ENCODE data around the gene CAMKMT. TPM values are rescaled to one million over a fixed set of nuclear protein-coding genes. Genes with fewer than 3 reads are reported as not detected.

Gene CAMKMT
- total and polyA plus RNA-seq, 9 of the 15 experiments (the other 6 are each of a cell fraction or from before 2014, with no cell fraction given), result 1.6 to 15.3 (median 7.4) TPM

GRCh38 chr2:44542520-44542919 lies 180.8 kb downstream of the CAMKMT start (continued):
- TF ChIP-seq HDAC8 (tag; IDR thresholded peaks at IDR 0.05), result no peak
- TF ChIP-seq CHD4 (IDR thresholded peaks at IDR 0.05; ENCODE audit: insufficient read depth, insufficient replicate concordance, low read depth, low read length, poor library complexity, severe bottlenecking), result no peak
- TF ChIP-seq CREB3L1 (IDR thresholded peaks at IDR 0.05; ENCODE audit: borderline replicate concordance, low read depth), result no peak
- no peak for TF ChIP-seq SIN3B (IDR thresholded peaks at IDR 0.05; ENCODE audit: low read depth)
- no peak for TF ChIP-seq ZNF583 (CRISPR knock-in tag; IDR thresholded peaks at IDR 0.05)
- no peak for TF ChIP-seq ZNF76 (CRISPR knock-in tag; IDR thresholded peaks at IDR 0.05; ENCODE audit: borderline replicate concordance)
- TF ChIP-seq TEAD2 (tag; IDR thresholded peaks at IDR 0.05), result no peak
- no peak for TF ChIP-seq BDP1 (IDR thresholded peaks at IDR 0.05; ENCODE audit: insufficient read depth, insufficient read length)
- peak; percentile 31; the same call in 1 of the 2 replicates for TF ChIP-seq GATAD2B (IDR thresholded peaks at IDR 0.05; ENCODE audit: borderline replicate concordance)
- no peak for TF ChIP-seq PHB (CRISPR knock-in tag; IDR thresholded peaks at IDR 0.05)
- no peak for TF ChIP-seq PHTF2 (CRISPR knock-in tag; IDR thresholded peaks at IDR 0.05)
- no peak for TF ChIP-seq ZNF79 (CRISPR knock-in tag; IDR thresholded peaks at IDR 0.05; ENCODE audit: low read depth)
- no peak for TF ChIP-seq ZFX (CRISPR knock-in tag; IDR thresholded peaks at IDR 0.05)
- TF ChIP-seq SRSF9 (IDR thresholded peaks at IDR 0.05; ENCODE audit: borderline replicate concordance, low read depth, low read length), result no peak
- no peak for TF ChIP-seq BACH1 (tag; IDR thresholded peaks at IDR 0.05)
- no peak for TF ChIP-seq AFF1 (IDR thresholded peaks at IDR 0.05; ENCODE audit: low read depth in 1 of 2, partially characterized antibody in 2 of 2)
- TF ChIP-seq CBX8 (IDR thresholded peaks at IDR 0.05; ENCODE audit: borderline replicate concordance, extremely low read depth, low read depth, low read length, poor library complexity, severe bottlenecking), result no peak
- TF ChIP-seq TBL1XR1 (IDR thresholded peaks at IDR 0.05; ENCODE audit: low read length in 2 of 2), result peak in 1 of 2 experiments; percentile 45; a peak in 3 of 4 replicates
- no peak for TF ChIP-seq CBX5 (IDR thresholded peaks at IDR 0.05; ENCODE audit: borderline replicate concordance, low read depth)
